Endothelial cell of umbilical vein (primary cell): Measurements from ENCODE around the gene RTN4IP1. TPM values are rescaled to one million over a fixed set of nuclear protein-coding genes. Genes with fewer than 3 reads are reported as not detected.

Source experiments
- BruUV-seq: library from RNA; stranded (reverse); fragments of 400-500 nt; replicated peaks from 2 replicates; lab custom pipeline; 2021; lab: Mats Ljungman, UMichigan
- CTCF ChIA-PET: fragments of 300-600, 350-600 bp; sonication (Branson Sonifier 250); formaldehyde crosslinking; loops from one replicate; lab custom pipeline; 2021; ENCODE audit warnings: antibody characterized with exemption, inconsistent platforms; lab: Charles Lee
- POLR2A ChIA-PET: fragments of 300-600, 350-600 bp; sonication (Branson Sonifier 250); formaldehyde crosslinking; loops from one replicate; lab custom pipeline; 2021; ENCODE audit warnings: antibody characterized with exemption, inconsistent platforms; lab: Charles Lee
- DNase-seq: peaks from one replicate; pipeline ENCODE4 v3.0.0-alpha.2; 2011; ENCODE audit warnings: low read depth, low spot score
- FAIRE-seq: peaks from 2 replicates; lab custom pipeline; 2011; peaks lifted over from hg19 to GRCh38; lab: Jason Lieb, UNC
- H2AFZ ChIP-seq: 2 replicates; pipeline ENCODE4 v1.6.0; 2012; ENCODE audit warnings: low read depth, low read length, control low read depth, inconsistent platforms
- H3K27ac ChIP-seq: 2 replicates; pipeline ENCODE4 v1.5.1; 2011; ENCODE audit warnings: low read depth, mild to moderate bottlenecking, control low read depth, low read length, moderate library complexity; ENCODE audit not compliant: insufficient read depth
- H3K27me3 ChIP-seq, 2 experiments: 2 replicates each; pipeline versions ENCODE4 v1.6.0 to v1.6.1; 2011; ENCODE audit warnings: low read length in 2 of 2, mixed read lengths in 1 of 2; ENCODE audit not compliant: control insufficient read depth in 2 of 2, insufficient read depth in 2 of 2
- H3K36me3 ChIP-seq, 2 experiments: 2 replicates in 1 of 2; 3 replicates in 1 of 2; pipeline ENCODE4 v1.5.1; 2011; ENCODE audit warnings: low read length in 2 of 2, mild to moderate bottlenecking in 1 of 2, moderate library complexity in 1 of 2; ENCODE audit not compliant: control insufficient read depth in 2 of 2, insufficient read depth in 2 of 2; ENCODE audit errors: extremely low read depth in 1 of 2
- H3K4me1 ChIP-seq: 3 replicates; pipeline ENCODE4 v1.5.1; 2011; ENCODE audit warnings: mild to moderate bottlenecking, low read length; ENCODE audit not compliant: control insufficient read depth, insufficient read depth; ENCODE audit errors: extremely low read depth
- H3K4me2 ChIP-seq: 2 replicates; pipeline ENCODE4 v1.6.1; 2011; ENCODE audit warnings: low read length, control low read depth, mixed read lengths; ENCODE audit not compliant: insufficient read depth
- H3K4me3 ChIP-seq, 3 experiments: fragments of 200-600 bp in 1 of 3; sonication (generic), shearing (Covaris generic) in 1 of 3; replicated peaks in 1 of 3; 2 replicates each; pipeline ENCODE4 v1.5.1; 2011 to 2016; ENCODE audit warnings: control low read depth in 3 of 3, low read length in 3 of 3, mild to moderate bottlenecking in 2 of 3, inconsistent platforms in 1 of 3, low read depth in 1 of 3, moderate library complexity in 1 of 3; ENCODE audit not compliant: insufficient read depth in 1 of 3
- H3K79me2 ChIP-seq: 2 replicates; pipeline ENCODE4 v1.6.0; 2012; ENCODE audit warnings: low read length, inconsistent platforms; ENCODE audit not compliant: control insufficient read depth, insufficient read depth
- H3K9ac ChIP-seq: replicated peaks from 2 replicates; pipeline ENCODE3; 2011; ENCODE audit warnings: low read length, control low read depth; ENCODE audit not compliant: insufficient read depth; ENCODE audit errors: extremely low read depth
- H3K9me1 ChIP-seq: replicated peaks from 3 replicates; pipeline ENCODE4 v1.6.0; 2011; ENCODE audit warnings: mild to moderate bottlenecking, low read length; ENCODE audit not compliant: control insufficient read depth, insufficient read depth; ENCODE audit errors: extremely low read depth
- H3K9me3 ChIP-seq: replicated peaks from 2 replicates; pipeline ENCODE4 v1.5.1; 2012; ENCODE audit warnings: low read length, inconsistent platforms; ENCODE audit not compliant: control insufficient read depth, insufficient read depth
- H4K20me1 ChIP-seq: replicated peaks from 2 replicates; pipeline ENCODE3; 2011; ENCODE audit warnings: mild to moderate bottlenecking, low read length; ENCODE audit not compliant: control insufficient read depth, insufficient read depth; ENCODE audit errors: extremely low read depth
- CTCF ChIP-seq, 2 donors: IDR thresholded peaks; 1 replicate in 1 of 2; 2 replicates in 1 of 2; pipeline ENCODE4 v1.5.1; 2011; ENCODE audit warnings: low read length in 2 of 2, mild to moderate bottlenecking in 2 of 2, moderate library complexity in 2 of 2, control low read depth in 1 of 2, inconsistent platforms in 1 of 2, low read depth in 1 of 2; ENCODE audit not compliant: insufficient read depth in 1 of 2; ENCODE audit errors: extremely low read depth in 1 of 2
- EZH2 ChIP-seq: IDR thresholded peaks from 2 replicates; pipeline ENCODE4 v1.6.1; 2012; ENCODE audit warnings: borderline replicate concordance, low read depth, mild to moderate bottlenecking, moderate library complexity, low read length, inconsistent platforms; ENCODE audit not compliant: severe bottlenecking
- JUN ChIP-seq: IDR thresholded peaks from 2 replicates; pipeline ENCODE4 v1.6.1; 2011; ENCODE audit warnings: borderline replicate concordance, low read depth; ENCODE audit not compliant: insufficient read length, insufficient read depth
- MYC ChIP-seq: IDR thresholded peaks from one replicate; pipeline ENCODE4 v1.6.1; 2011; ENCODE audit warnings: mild to moderate bottlenecking, low read depth, low read length
- POLR2A ChIP-seq: IDR thresholded peaks from 2 replicates; pipeline ENCODE4 v1.6.1; 2012; ENCODE audit warnings: low read depth, mild to moderate bottlenecking, control low read depth, low read length
- POLR2AphosphoS5 ChIP-seq: IDR thresholded peaks from 2 replicates; pipeline ENCODE4 v1.6.1; 2012; ENCODE audit warnings: low read depth, mild to moderate bottlenecking, control low read depth, low read length, moderate library complexity; ENCODE audit not compliant: insufficient read depth
- dilution Hi-C: fragments of 300-500 bp; cut with MboI; formaldehyde crosslinking; loops from one replicate; pipeline ENCODE4 v1.15.0; 2019; ENCODE audit warnings: low sequenced_read_pairs; ENCODE audit not compliant: extremely low pct_ligation_motif_present
- intact Hi-C: fragments of 100-400 bp; cut with micrococcal nuclease; formaldehyde crosslinking; loops from one replicate; pipeline ENCODE4 v1.10.0; 2022
- polyA plus RNA-seq, 4 experiments: library from polyadenylated mRNA; depleted of rRNA in 3 of 4; stranded (reverse) in 3 of 4; unstranded in 1 of 4; fragments of >200 nt; gene quantifications; 2 replicates each; pipeline versions ENCODE4 v1.2.1 to v1.2.3, GENCODE V29; 2011 to 2012; ENCODE audit warnings: missing spikeins in 1 of 4
- total RNA-seq: library from RNA; stranded (reverse); gene quantifications from 2 replicates; pipeline ENCODE4 v1.2.3, GENCODE V29; 2021
- TF ChIP-seq, protein P1 (sequence below): IDR thresholded peaks from 2 replicates; pipeline ENCODE4 v1.6.1; 2011; ENCODE audit not compliant: insufficient read depth, insufficient read length

RTN4IP1 gene
- total and polyA plus RNA-seq, 2 donors (not counting 3 experiments of a cell fraction or from before 2014, with no cell fraction given), result 3.9 to 5.4 TPM

- no peaks in the 10 kb centered on the region for H3K9me1 ChIP-seq
- intact Hi-C loops, result no loop called here
Observed at GRCh38 chr6:106639812-106640211, 10.5 kb upstream of the RTN4IP1 start.

More at GRCh38 chr6:106639812-106640211, 10.5 kb upstream of the RTN4IP1 start:
- dilution Hi-C loops, result no loop called here
- H3K4me1 ChIP-seq, result peaks cover 3% of the 10 kb centered on the region
- no peak overlapping the region for H3K4me3 ChIP-seq
- H3K36me3 ChIP-seq, result peaks cover 4 to 5% of the 10 kb centered on the region in 2 experiments
- H4K20me1 ChIP-seq, result no peaks in the 10 kb centered on the region
- H3K27me3 ChIP-seq, result no peaks in the 10 kb centered on the region
- TF ChIP-seq JUN (no peak), POLR2A (no peak), EZH2 (no peak), POLR2AphosphoS5 (no peak), CTCF (IDR thresholded peaks at IDR 0.05; ENCODE audit: extremely low read depth in 1 of 2, insufficient read depth in 1 of 2, low read depth in 1 of 2, low read length in 2 of 2) (no peak), MYC (no peak)
- TF ChIP-seq, protein P1, sequence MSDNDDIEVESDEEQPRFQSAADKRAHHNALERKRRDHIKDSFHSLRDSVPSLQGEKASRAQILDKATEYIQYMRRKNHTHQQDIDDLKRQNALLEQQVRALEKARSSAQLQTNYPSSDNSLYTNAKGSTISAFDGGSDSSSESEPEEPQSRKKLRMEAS, result no peak
- ChIA-PET CTCF (no interaction called here), POLR2A (no interaction called here)
- H3K27ac ChIP-seq, result no peak overlapping the region
- FAIRE-seq (no peak), DNase-seq (no peak)
- no peak overlapping the region for H3K9ac ChIP-seq
- H2AFZ ChIP-seq, result no peak overlapping the region
- BruUV-seq, result no TSS peak
- H3K9me3 ChIP-seq, result no peaks in the 10 kb centered on the region
- H3K79me2 ChIP-seq, result peaks cover 9% of the 10 kb centered on the region
- no peak overlapping the region for H3K4me2 ChIP-seq
